B cell (primary cell): Measurements from ENCODE around the gene TIMM8A. TPM values are rescaled to one million over a fixed set of nuclear protein-coding genes. Genes with fewer than 3 reads are reported as not detected.

Experiments
- ATAC-seq: fragments of 200-7000 bp; cut with Tn5 transposase; one replicate; pipeline ENCODE4 v1.10.0; 2021; ENCODE audit warnings: low read depth, mild to moderate bottlenecking, moderate number of reproducible peaks, moderate library complexity
- CTCF ChIA-PET: fragments of 350-600 bp; sonication (Branson Sonifier 250); formaldehyde crosslinking; loops from one replicate; lab custom pipeline; 2021; ENCODE audit warnings: antibody characterized with exemption, inconsistent platforms; lab: Charles Lee
- POLR2A ChIA-PET: fragments of 350-600 bp; sonication (Branson Sonifier 250); formaldehyde crosslinking; loops from one replicate; lab custom pipeline; 2021; ENCODE audit warnings: antibody characterized with exemption; lab: Charles Lee
- DNase-seq: peaks from one replicate; pipeline ENCODE4 v3.0.0; 2013
- H2AFZ ChIP-seq: 2 replicates; pipeline ENCODE4 v1.6.1; 2012; ENCODE audit warnings: mild to moderate bottlenecking, low read depth, low read length; ENCODE audit not compliant: insufficient read depth, poor library complexity, severe bottlenecking
- H3K27ac ChIP-seq, 2 donors: 1 replicate in 1 of 2; 2 replicates in 1 of 2; pipeline ENCODE4 v1.5.1; 2012 to 2013; ENCODE audit warnings: low read length in 2 of 2, mild to moderate bottlenecking in 2 of 2, moderate library complexity in 1 of 2
- H3K27me3 ChIP-seq, 4 experiments: fragments of 200-600 bp in 1 of 4; sonication (generic) in 1 of 4; replicated peaks in 1 of 4; 1 replicate in 2 of 4; 2 replicates in 2 of 4; pipeline versions ENCODE4 v1.6.1 to v1.7.0; 2013 to 2016; ENCODE audit warnings: low read length in 3 of 4, mild to moderate bottlenecking in 2 of 4, mixed read lengths in 1 of 4, moderate library complexity in 1 of 4; ENCODE audit not compliant: insufficient read depth in 4 of 4, control insufficient read depth in 3 of 4; ENCODE audit errors: control extremely low read depth in 1 of 4
- H3K36me3 ChIP-seq, 2 experiments: replicated peaks in 1 of 2; 1 replicate in 1 of 2; 2 replicates in 1 of 2; pipeline versions ENCODE4 v1.6.1 to v1.7.1; 2013; ENCODE audit warnings: low read length in 1 of 2; ENCODE audit not compliant: insufficient read depth in 2 of 2, control insufficient read depth in 1 of 2; ENCODE audit errors: control extremely low read depth in 1 of 2, extremely low read depth in 1 of 2
- H3K4me1 ChIP-seq, 2 donors: fragments of 200-600 bp in 1 of 2; sonication (generic) in 1 of 2; 1 replicate in 1 of 2; 2 replicates in 1 of 2; pipeline versions ENCODE4 v1.5.1 to v1.6.1; 2013 to 2017; ENCODE audit warnings: low read length in 2 of 2; ENCODE audit not compliant: control insufficient read depth in 2 of 2, insufficient read depth in 2 of 2
- H3K4me2 ChIP-seq: replicated peaks from 2 replicates; pipeline ENCODE3; 2012; ENCODE audit warnings: mild to moderate bottlenecking, low read depth, low read length; ENCODE audit not compliant: poor library complexity, severe bottlenecking
- H3K4me3 ChIP-seq, 5 experiments: fragments of 200-600 bp in 1 of 5; sonication (generic) in 1 of 5; 1 replicate in 3 of 5; 2 replicates in 2 of 5; pipeline versions ENCODE4 v1.5.1 to v1.7.0; 2011 to 2016; ENCODE audit warnings: low read length in 4 of 5, mild to moderate bottlenecking in 4 of 5, low read depth in 2 of 5, control low read depth in 1 of 5, moderate library complexity in 1 of 5; ENCODE audit not compliant: insufficient read depth in 1 of 5; ENCODE audit errors: control extremely low read depth in 1 of 5, extremely low read depth in 1 of 5
- H3K79me2 ChIP-seq: fragments of 200-600 bp; sonication (generic); one replicate; pipeline ENCODE4 v1.6.0; 2016; ENCODE audit warnings: low read length; ENCODE audit not compliant: control insufficient read depth, insufficient read depth
- H3K9ac ChIP-seq: fragments of 200-600 bp; sonication (generic); 2 replicates; pipeline ENCODE4 v1.6.1; 2017; ENCODE audit warnings: mild to moderate bottlenecking, low read length, moderate library complexity
- H3K9me3 ChIP-seq, 3 donors: one replicate each; pipeline versions ENCODE4 v1.6.1 to v1.7.1; 2013; ENCODE audit warnings: low read length in 2 of 3; ENCODE audit not compliant: control insufficient read depth in 2 of 3, insufficient read depth in 1 of 3; ENCODE audit errors: control extremely low read depth in 1 of 3
- H4K20me1 ChIP-seq: 2 replicates; pipeline ENCODE4 v1.6.0; 2012; ENCODE audit warnings: mild to moderate bottlenecking, low read length; ENCODE audit not compliant: insufficient read depth, control insufficient read depth, poor library complexity, severe bottlenecking
- H3K27ac Mint-ChIP-seq: one replicate; pipeline ENCODE4 v1.8.0; 2021; ENCODE audit warnings: mixed read lengths
- H3K27me3 Mint-ChIP-seq: one replicate; pipeline ENCODE4 v1.8.0; 2021; ENCODE audit warnings: mixed read lengths
- H3K4me1 Mint-ChIP-seq: one replicate; pipeline ENCODE4 v1.8.0; 2021; ENCODE audit warnings: mixed read lengths
- H3K4me3 Mint-ChIP-seq: one replicate; pipeline ENCODE4 v1.8.0; 2021; ENCODE audit warnings: mixed read lengths
- H3K9me3 Mint-ChIP-seq: one replicate; pipeline ENCODE4 v1.8.0; 2022; ENCODE audit warnings: mixed read lengths; ENCODE audit not compliant: insufficient read depth
- CTCF ChIP-seq: fragments of 200-600 bp; IDR thresholded peaks from one replicate; pipeline ENCODE4 v1.8.0; 2022; ENCODE audit warnings: antibody characterized with exemption, mild to moderate bottlenecking
- EZH2 ChIP-seq: IDR thresholded peaks from 2 replicates; pipeline ENCODE4 v1.6.1; 2012; ENCODE audit warnings: borderline replicate concordance, low read depth, mild to moderate bottlenecking, moderate library complexity, low read length; ENCODE audit not compliant: insufficient read depth, poor library complexity, severe bottlenecking
- WGBS: methylation state at CpG from one replicate; pipeline ENCODE4 v1.1.5; 2013; ENCODE audit warnings: missing lambda C conversion rate; ENCODE audit not compliant: insufficient coverage; 5-methylcytosine and 5-hydroxymethylcytosine counted together
- intact Hi-C: fragments of 100-400 bp; cut with micrococcal nuclease; formaldehyde crosslinking; loops from one replicate; pipeline ENCODE4 v1.10.0; 2022
- polyA plus RNA-seq: library from polyadenylated mRNA; depleted of rRNA; stranded (reverse); fragments of >200 nt; gene quantifications from 2 replicates; pipeline ENCODE4 v1.2.3, GENCODE V29; 2012
- total RNA-seq, 2 donors: library from RNA; stranded (reverse); fragments of 120-200 nt in 1 of 2; gene quantifications; 1 replicate in 1 of 2; 2 replicates in 1 of 2; pipeline versions ENCODE4 v1.2.3 to v1.2.4, GENCODE V29; 2013 to 2022

Gene TIMM8A
- total and polyA plus RNA-seq, 2 donors (not counting 1 experiment from before 2014, with no cell fraction given) = 4.0 to 13.4 TPM

DNA sequence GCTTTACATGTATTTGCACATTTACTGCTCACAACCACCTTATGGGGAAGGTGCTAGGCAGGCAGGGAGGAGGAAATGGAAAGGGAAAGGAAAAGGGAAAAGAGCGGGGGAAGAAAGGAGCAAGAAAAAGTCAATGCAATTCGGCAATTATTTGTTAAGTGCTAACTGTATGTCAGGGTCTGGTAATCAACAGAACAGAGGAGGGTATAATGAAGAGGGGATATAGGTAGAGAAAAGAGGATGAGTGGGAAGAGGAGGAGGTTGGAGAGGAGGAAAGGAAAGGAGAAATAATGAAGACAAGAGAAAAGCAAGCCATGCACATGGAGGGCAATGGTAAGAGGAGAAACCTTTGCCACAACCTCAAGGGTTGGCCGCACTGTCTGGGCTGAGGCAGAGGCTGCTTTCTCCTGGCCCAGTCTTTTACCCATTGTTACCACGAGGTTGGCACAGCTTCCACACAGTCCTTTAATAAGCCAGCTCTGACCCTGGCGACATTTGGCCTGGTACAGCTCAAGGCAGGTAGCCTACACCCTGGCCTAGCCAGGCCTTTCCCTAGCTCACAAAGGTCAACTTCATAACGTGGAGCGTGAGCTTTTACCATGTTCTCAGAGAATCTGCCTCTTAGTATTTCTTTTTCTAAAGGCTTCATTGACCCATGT is 36.6 kb upstream of the TIMM8A start:
- Histone ChIP-seq H3K4me1 (peaks cover 31% of the 10 kb centered on the region in 2 donors), H3K4me3 (peak overlapping the region; percentile 51 to 73 (median 65)), H3K9me3 (no peaks in the 10 kb centered on the region), H3K27me3 (no peaks in the 10 kb centered on the region), H2AFZ (peak overlapping the region; percentile 41), H3K36me3 (peaks cover 0 to 10% of the 10 kb centered on the region in 2 experiments), H3K9ac (peak overlapping the region; percentile 73), H3K27ac (peak overlapping the region; percentile 76 to 78), H3K79me2 (peaks cover 57% of the 10 kb centered on the region), H4K20me1 (no peaks in the 10 kb centered on the region), H3K4me2 (peak overlapping the region; percentile 72)
- DNase-seq = peak; percentile 26
- POLR2A ChIA-PET = interaction anchor here (0.6 kb wide), 2 partner anchors 11 to 20 kb away, joined by 4 to 5 read pairs; no protein-coding TSS in a partner anchor
- peaks cover 39% of the 10 kb centered on the region for H3K4me1 Mint-ChIP-seq
- peak overlapping the region; percentile 99 for H3K4me3 Mint-ChIP-seq
- H3K27ac Mint-ChIP-seq = peak overlapping the region; percentile 98
- 22% methylated on average over 4 of the region's 7 CpGs for WGBS
- no peaks in the 10 kb centered on the region for H3K27me3 Mint-ChIP-seq
- no peaks in the 10 kb centered on the region for H3K9me3 Mint-ChIP-seq
- TF ChIP-seq CTCF = no peak
- TF ChIP-seq EZH2 = no peak
- CTCF ChIA-PET = interaction anchor here (1.4 to 1.6 kb wide), 2 partner anchors 28 to 30 kb away, joined by 5 to 7 read pairs; no protein-coding TSS in a partner anchor
- intact Hi-C loops = no loop called here
- no peak for ATAC-seq

DNA sequence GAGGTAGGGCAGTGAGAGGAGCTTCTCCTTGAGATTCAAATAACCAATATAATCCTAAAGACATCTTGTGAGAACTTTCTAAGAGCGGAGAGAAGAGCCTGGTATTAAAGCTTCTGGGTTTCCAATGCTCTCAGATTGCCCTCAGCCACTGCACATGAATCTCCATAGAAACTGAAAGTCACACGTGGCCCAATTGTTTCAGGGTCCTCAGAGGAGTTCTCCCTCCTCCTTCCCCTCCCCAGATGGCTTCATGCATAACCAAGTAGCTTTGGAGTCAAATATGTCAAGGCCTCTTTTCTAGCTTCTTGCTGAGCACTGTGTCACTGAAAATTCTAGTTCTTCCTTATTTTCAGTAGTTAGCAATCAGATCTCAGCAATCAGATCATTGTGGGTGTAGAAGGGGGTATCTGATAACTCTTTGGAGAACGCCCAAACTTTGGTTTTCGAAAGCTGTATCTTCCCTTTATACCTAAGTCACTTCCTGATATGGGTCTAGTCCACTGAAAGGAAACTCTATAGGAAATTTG is 35.2 kb upstream of the TIMM8A start:
- no peaks in the 10 kb centered on the region for H4K20me1 ChIP-seq
- 0% methylated on average over 1 of the region's 4 CpGs for WGBS
- H3K4me3 ChIP-seq = peak overlapping the region; percentile 15 to 73 (median 33)
- Mint-ChIP-seq H3K27me3 (no peaks in the 10 kb centered on the region), H3K4me1 (peaks cover 48% of the 10 kb centered on the region), H3K9me3 (no peaks in the 10 kb centered on the region), H3K27ac (peak overlapping the region; percentile 85), H3K4me3 (peak overlapping the region; percentile 99)
- H3K4me2 ChIP-seq = peak overlapping the region; percentile 72
- H3K36me3 ChIP-seq = peaks cover 0 to 17% of the 10 kb centered on the region in 2 experiments
- peak; percentile 69 for DNase-seq
- intact Hi-C loops = no loop called here
- peak; percentile 56 for ATAC-seq
- peaks cover 36 to 38% of the 10 kb centered on the region in 2 donors for H3K4me1 ChIP-seq
- H3K27me3 ChIP-seq = no peaks in the 10 kb centered on the region
- H3K9ac ChIP-seq = peak overlapping the region; percentile 73
- TF ChIP-seq CTCF (no peak), EZH2 (no peak)
- peak overlapping the region; percentile 51 to 76 for H3K27ac ChIP-seq
- POLR2A ChIA-PET = interaction anchor here (0.7 to 1.2 kb wide), 3 partner anchors 10 to 35 kb away, joined by 4 to 6 read pairs (median 4); partner anchors contain the start of gene TIMM8A
- no peak overlapping the region for H2AFZ ChIP-seq
- H3K79me2 ChIP-seq = peaks cover 71% of the 10 kb centered on the region
- CTCF ChIA-PET = interaction anchor here (1.0 kb wide), 2 partner anchors 8 to 14 kb away, joined by 3 to 4 read pairs; no protein-coding TSS in a partner anchor
- H3K9me3 ChIP-seq = no peaks in the 10 kb centered on the region
